Astrocyte (in vitro differentiated cells and primary cell): ENCODE measurements around the gene CCDC3.

Experiments
- EZH2 ChIP-seq: IDR thresholded peaks from 2 replicates; pipeline ENCODE4 v1.6.1; 2012; ENCODE audit warnings: mild to moderate bottlenecking, low read length, inconsistent platforms; ENCODE audit not compliant: insufficient read depth
- TF ChIP-seq, protein P1 (sequence below): IDR thresholded peaks from 2 replicates; pipeline ENCODE4 v1.5.1; 2011; ENCODE audit warnings: low read depth, mild to moderate bottlenecking, inconsistent platforms, low read length, moderate library complexity; ENCODE audit not compliant: insufficient read depth

DNA sequence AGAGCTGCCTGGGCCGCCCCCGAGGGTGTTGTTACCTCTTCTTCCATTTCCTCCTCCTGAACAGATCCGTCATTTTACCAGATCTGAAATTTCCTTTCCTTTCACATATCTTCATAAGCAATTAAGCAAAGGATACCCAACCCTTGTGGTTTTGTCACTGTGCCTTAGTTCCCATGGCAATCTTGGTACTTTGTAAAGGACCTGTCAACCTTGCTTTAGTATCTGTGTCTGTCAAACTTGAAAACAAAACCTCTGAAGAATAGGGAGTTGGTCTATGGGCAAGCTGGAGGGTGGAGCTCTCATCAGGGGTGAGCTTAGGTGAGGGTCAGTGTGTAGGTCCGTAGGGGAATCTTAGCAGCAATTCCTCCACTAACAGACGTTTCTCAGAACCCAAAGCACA lies 25.4 kb upstream of the CCDC3 start:
- TF ChIP-seq, protein P1, sequence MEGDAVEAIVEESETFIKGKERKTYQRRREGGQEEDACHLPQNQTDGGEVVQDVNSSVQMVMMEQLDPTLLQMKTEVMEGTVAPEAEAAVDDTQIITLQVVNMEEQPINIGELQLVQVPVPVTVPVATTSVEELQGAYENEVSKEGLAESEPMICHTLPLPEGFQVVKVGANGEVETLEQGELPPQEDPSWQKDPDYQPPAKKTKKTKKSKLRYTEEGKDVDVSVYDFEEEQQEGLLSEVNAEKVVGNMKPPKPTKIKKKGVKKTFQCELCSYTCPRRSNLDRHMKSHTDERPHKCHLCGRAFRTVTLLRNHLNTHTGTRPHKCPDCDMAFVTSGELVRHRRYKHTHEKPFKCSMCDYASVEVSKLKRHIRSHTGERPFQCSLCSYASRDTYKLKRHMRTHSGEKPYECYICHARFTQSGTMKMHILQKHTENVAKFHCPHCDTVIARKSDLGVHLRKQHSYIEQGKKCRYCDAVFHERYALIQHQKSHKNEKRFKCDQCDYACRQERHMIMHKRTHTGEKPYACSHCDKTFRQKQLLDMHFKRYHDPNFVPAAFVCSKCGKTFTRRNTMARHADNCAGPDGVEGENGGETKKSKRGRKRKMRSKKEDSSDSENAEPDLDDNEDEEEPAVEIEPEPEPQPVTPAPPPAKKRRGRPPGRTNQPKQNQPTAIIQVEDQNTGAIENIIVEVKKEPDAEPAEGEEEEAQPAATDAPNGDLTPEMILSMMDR, result no peak
- no peak for TF ChIP-seq EZH2
